Thoracic aorta (tissue), 2 donors: ENCODE data around the gene GADL1. TPM values are rescaled to one million over a fixed set of nuclear protein-coding genes. Genes with fewer than 3 reads are reported as not detected.

Source experiments
- ATAC-seq: fragments of 150-250 bp; one replicate; pipeline ENCODE4 v1.8.0; 2017; ENCODE audit warnings: low read depth; ENCODE audit not compliant: insufficient number of reproducible peaks, low FRiP score
- DNase-seq: peaks from one replicate; pipeline ENCODE4 v3.0.0-alpha.2; 2020; ENCODE audit warnings: low spot score
- H3K27ac ChIP-seq, 2 donors: fragments of 200-600 bp; sonication (generic); 1 replicate in 1 of 2; 2 replicates in 1 of 2; pipeline ENCODE4 v1.5.1; 2016; ENCODE audit warnings: mild to moderate bottlenecking in 2 of 2, moderate library complexity in 2 of 2
- H3K27me3 ChIP-seq: fragments of 200-600 bp; sonication (generic); replicated peaks from 2 replicates; pipeline ENCODE4 v1.6.0; 2016; ENCODE audit warnings: mild to moderate bottlenecking; ENCODE audit not compliant: insufficient read depth
- H3K36me3 ChIP-seq: fragments of 200-600 bp; sonication (generic); one replicate; pipeline ENCODE4 v1.5.1; 2016
- H3K4me1 ChIP-seq, 2 donors: fragments of 200-600 bp; sonication (generic); 1 replicate in 1 of 2; 2 replicates in 1 of 2; pipeline versions ENCODE4 v1.5.1 to v1.6.0; 2016; ENCODE audit warnings: low read depth in 2 of 2, mild to moderate bottlenecking in 1 of 2; ENCODE audit not compliant: control insufficient read depth in 1 of 2
- H3K4me3 ChIP-seq: fragments of 200-600 bp; sonication (generic); 2 replicates; pipeline ENCODE4 v1.5.1; 2016; ENCODE audit warnings: mild to moderate bottlenecking
- H3K9me3 ChIP-seq: fragments of 200-600 bp; sonication (generic); 2 replicates; pipeline ENCODE4 v1.5.1; 2016
- CTCF ChIP-seq: fragments of 200-600 bp; sonication (generic); IDR thresholded peaks from one replicate; pipeline ENCODE4 v1.5.1; 2019; ENCODE audit warnings: antibody characterized with exemption
- total RNA-seq, 2 donors: library from RNA; depleted of rRNA; stranded (reverse); fragments of >200 nt; gene quantifications; one replicate each; pipeline versions ENCODE4 v1.1.0 to v1.2.3, GENCODE V29; 2016

The GADL1 gene
- total RNA-seq, 2 donors from 2014 or later: 0.27 to 1.1 TPM

- no peaks in the 10 kb centered on the region for H3K9me3 ChIP-seq
- H3K27ac ChIP-seq: no peak overlapping the region
- no peak for TF ChIP-seq CTCF
- H3K4me1 ChIP-seq: peaks cover 0 to 3% of the 10 kb centered on the region in 2 donors
- no peaks in the 10 kb centered on the region for H3K27me3 ChIP-seq
- H3K36me3 ChIP-seq: no peaks in the 10 kb centered on the region
- ATAC-seq (no peak), DNase-seq (no peak)
- no peak overlapping the region for H3K4me3 ChIP-seq
Measured at GRCh38 chr3:30843877-30844276, 50.6 kb downstream of the GADL1 start.

DNA sequence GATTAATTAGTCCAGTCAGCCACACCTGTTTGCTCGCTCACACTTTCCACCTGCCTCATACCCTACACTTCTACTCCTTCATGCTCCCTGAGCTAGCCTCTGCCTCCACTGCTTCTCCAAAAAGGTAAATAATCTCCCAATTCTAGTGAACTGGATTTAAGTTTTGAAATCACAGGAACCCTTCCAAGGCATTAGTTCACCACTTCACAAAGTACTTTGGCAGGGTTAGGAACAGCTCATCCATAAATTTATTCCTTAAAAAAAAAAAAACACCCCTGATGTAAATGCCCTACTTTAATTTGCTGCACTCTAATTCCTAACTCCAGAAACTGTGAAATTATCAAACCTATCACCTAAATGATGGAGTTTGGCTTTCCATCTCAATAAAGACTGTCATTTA, 58.3 kb downstream of the GADL1 start:
- no peak for TF ChIP-seq CTCF
- H3K9me3 ChIP-seq: no peaks in the 10 kb centered on the region
- ATAC-seq (no peak), DNase-seq (no peak)
- no peak overlapping the region for H3K27ac ChIP-seq
- no peaks in the 10 kb centered on the region for H3K36me3 ChIP-seq
- H3K4me3 ChIP-seq: no peak overlapping the region
- H3K4me1 ChIP-seq: no peaks in the 10 kb centered on the region
- H3K27me3 ChIP-seq: no peaks in the 10 kb centered on the region

DNA sequence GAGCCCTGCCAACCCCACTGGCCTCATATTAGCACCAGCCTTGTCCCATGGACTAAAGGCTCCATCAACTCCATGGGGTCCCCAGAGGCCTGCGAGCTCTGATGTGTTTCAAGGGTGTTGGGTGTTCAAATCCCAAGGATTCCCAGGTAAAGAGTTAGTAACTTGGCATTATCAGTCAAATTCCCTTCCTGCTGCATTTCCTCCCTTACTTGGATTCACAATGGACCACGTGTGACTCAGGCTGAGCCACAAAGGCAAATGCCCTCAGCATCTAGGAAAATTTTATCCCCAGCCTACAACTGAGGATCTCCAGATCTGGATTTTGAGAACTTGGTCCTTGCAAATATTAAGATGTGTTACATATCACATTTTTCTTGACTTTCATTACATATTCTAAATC, 58.8 kb downstream of the GADL1 start:
- no peaks in the 10 kb centered on the region for H3K9me3 ChIP-seq
- no peaks in the 10 kb centered on the region for H3K27me3 ChIP-seq
- no peaks in the 10 kb centered on the region for H3K4me1 ChIP-seq
- H3K27ac ChIP-seq: no peak overlapping the region
- no peak for TF ChIP-seq CTCF
- no peak overlapping the region for H3K4me3 ChIP-seq
- DNase-seq: no peak
- H3K36me3 ChIP-seq: no peaks in the 10 kb centered on the region
- no peak for ATAC-seq

GRCh38 chr3:30832961-30833575, 61.4 kb downstream of the GADL1 start:
- no peak overlapping the region for H3K27ac ChIP-seq
- H3K27me3 ChIP-seq: no peaks in the 10 kb centered on the region
- no peaks in the 10 kb centered on the region for H3K9me3 ChIP-seq
- no peak for ATAC-seq
- no peak for TF ChIP-seq CTCF
- no peak overlapping the region for H3K4me3 ChIP-seq
- H3K36me3 ChIP-seq: no peaks in the 10 kb centered on the region
- no peaks in the 10 kb centered on the region for H3K4me1 ChIP-seq
- no peak for DNase-seq

- TF ChIP-seq CTCF: no peak
- Histone ChIP-seq H3K4me1 (peaks cover 8 to 24% of the 10 kb centered on the region in 2 donors), H3K9me3 (no peaks in the 10 kb centered on the region), H3K27me3 (no peaks in the 10 kb centered on the region), H3K27ac (peak overlapping the region in 1 of 2 donors; percentile 70), H3K36me3 (no peaks in the 10 kb centered on the region), H3K4me3 (no peak overlapping the region)
- ATAC-seq (peak; percentile 22), DNase-seq (no peak)
Measured at GRCh38 chr3:30827080-30827479, 67.4 kb downstream of the GADL1 start.
